AG09309 (cell line): ENCODE measurements around the gene SPRED2.
A peak's percentile ranks its signal among the peaks of the same experiment; 100 is the strongest.

ENCODE experiments used
- DNase-seq: peaks from one replicate; pipeline ENCODE4 v3.0.0-alpha.2; 2010; ENCODE audit warnings: low read depth
- H3K4me3 ChIP-seq: 2 replicates; pipeline ENCODE4 v1.5.1; 2011; ENCODE audit warnings: mild to moderate bottlenecking, low read depth, low read length, moderate library complexity; ENCODE audit not compliant: control insufficient read depth
- TF ChIP-seq, protein P1 (sequence below): IDR thresholded peaks from 2 replicates; pipeline ENCODE4 v1.5.1; 2011; ENCODE audit warnings: mild to moderate bottlenecking, low read depth, low read length, inconsistent platforms; ENCODE audit not compliant: insufficient read depth, control insufficient read depth; ENCODE audit errors: missing control alignments

Gene SPRED2

DNA sequence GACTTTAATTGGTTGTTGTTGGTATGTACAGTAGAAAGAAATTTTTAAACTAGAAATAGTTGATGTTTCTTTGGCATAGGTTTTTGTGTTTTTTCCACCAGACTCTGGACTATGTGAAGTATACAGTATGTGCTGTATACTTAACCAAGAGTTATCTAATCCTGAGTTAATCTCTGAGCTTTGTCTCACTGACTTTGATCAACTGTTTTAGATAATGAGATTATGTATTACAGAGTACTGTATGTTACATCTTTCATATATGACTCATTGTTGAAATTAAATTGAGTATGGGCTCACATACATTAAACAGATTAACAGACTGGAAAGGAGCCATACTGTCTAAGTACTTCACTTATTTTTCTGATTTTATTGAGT lies 166.7 kb downstream of the SPRED2 start:
- no peak for DNase-seq
- H3K4me3 ChIP-seq, result no peak overlapping the region

DNA sequence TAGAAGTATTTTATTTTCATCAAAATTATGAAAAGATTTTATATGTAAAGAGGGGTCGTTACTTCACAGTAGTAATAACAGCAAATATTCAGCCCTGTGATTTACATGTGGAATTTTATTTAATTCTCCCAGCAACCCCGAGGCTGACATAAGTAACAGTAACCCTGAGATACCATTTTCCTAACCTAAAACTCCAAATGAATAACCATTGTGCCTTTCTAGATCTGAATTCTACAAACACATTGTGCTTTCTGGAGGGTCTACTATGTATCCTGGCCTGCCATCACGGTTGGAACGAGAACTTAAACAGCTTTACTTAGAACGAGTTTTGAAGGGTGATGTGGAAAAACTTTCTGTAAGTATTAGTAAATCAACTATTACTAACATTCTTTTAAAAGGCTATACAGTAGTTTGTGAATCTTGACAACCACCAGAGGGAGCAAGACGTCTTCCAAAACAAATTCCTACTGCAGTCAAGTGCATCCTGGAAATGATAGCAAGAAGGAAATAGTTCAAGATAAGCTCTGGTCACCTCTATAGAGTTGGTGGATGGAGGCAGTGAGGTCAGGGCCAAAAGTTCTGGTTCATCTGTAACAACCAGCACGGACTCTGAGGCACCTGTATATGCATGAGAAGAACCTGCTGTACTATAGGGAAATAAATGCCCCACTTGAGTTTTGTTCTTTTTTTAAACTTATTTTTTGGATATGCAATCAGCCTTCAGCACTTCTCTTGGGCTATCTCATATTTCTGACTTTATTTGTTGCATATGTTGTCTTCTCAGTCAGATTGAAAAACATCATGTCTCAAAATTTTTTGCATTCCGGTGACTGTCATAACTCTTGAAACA lies 167.4 kb downstream of the SPRED2 start:
- TF ChIP-seq, protein P1, sequence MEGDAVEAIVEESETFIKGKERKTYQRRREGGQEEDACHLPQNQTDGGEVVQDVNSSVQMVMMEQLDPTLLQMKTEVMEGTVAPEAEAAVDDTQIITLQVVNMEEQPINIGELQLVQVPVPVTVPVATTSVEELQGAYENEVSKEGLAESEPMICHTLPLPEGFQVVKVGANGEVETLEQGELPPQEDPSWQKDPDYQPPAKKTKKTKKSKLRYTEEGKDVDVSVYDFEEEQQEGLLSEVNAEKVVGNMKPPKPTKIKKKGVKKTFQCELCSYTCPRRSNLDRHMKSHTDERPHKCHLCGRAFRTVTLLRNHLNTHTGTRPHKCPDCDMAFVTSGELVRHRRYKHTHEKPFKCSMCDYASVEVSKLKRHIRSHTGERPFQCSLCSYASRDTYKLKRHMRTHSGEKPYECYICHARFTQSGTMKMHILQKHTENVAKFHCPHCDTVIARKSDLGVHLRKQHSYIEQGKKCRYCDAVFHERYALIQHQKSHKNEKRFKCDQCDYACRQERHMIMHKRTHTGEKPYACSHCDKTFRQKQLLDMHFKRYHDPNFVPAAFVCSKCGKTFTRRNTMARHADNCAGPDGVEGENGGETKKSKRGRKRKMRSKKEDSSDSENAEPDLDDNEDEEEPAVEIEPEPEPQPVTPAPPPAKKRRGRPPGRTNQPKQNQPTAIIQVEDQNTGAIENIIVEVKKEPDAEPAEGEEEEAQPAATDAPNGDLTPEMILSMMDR, result peak; percentile 62
- DNase-seq, result peak; percentile 64
- H3K4me3 ChIP-seq, result no peak overlapping the region

More for the DNA sequence above, 166.7 kb downstream of the SPRED2 start:
- TF ChIP-seq, protein P1, result no peak

DNA sequence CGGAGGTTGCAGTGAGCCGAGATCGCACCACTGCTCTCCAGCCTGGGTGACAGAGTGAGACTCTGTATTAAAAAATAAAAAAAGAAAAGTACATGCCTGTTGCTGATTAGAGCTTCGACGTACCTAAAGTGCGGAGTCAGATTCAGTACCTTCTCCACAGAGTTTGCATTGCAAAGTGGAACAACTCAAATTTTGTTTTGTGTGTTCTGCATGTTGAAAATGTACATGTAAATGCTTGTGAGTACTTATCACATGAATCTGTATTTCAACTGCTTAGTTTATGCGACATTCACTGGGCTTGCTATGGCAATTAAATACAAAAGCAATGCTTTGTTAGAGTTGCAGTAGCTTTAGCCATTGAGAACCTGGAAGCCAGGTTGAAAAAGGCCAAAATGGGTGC lies 168.4 kb downstream of the SPRED2 start:
- no peak overlapping the region for H3K4me3 ChIP-seq
- no peak for DNase-seq
- TF ChIP-seq, protein P1, result no peak

DNA sequence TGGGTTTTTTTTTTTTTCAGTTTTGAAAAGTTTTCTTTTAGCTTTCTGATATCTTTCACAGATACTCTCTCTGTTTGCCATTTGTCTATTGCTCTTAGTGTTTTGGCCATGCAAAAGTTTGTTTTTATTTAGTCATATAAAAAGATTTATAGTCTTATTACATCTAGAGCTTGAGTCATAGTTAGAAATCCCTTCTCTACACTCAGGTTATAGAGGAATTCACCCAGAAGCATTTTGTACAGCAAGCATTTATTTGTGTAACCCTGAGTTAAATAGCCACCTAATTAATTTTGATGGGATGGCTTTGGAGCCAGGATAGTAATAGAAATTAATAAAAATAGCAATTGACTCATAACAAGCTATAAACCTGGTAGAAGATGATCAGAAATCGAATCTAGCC lies 169.1 kb downstream of the SPRED2 start:
- H3K4me3 ChIP-seq, result no peak overlapping the region
- no peak for DNase-seq
- TF ChIP-seq, protein P1, result no peak

DNA sequence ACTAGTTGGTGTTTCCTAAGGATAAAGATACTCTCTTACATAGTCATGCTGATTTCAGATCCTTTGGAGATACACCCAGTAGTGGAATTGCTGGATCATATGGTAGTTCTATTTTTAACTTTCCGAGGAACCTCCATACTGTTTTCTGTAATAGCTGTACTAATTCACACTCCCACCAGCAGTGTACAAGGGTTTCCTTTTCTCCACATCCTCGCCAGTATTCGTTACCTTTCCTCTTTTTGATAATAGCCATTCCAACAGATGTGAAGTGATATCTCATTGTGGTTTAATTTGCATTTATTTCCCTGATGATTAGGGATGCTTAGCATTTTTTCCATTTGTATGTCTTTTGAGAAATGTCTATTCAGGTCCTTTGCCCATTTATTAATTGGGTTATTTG lies 170.7 kb downstream of the SPRED2 start:
- no peak overlapping the region for H3K4me3 ChIP-seq
- TF ChIP-seq, protein P1, result no peak
- DNase-seq, result no peak
